SU-DHL-6 (cell line): Measurements from ENCODE around the gene RANBP1.

Experiments used
- CTCF ChIP-seq: fragments of 200-600 bp; sonication (generic); IDR thresholded peaks from one replicate; pipeline ENCODE4 v1.5.1; 2017; ENCODE audit warnings: antibody characterized with exemption, mild to moderate bottlenecking, low read length, moderate library complexity; ENCODE audit not compliant: insufficient read depth, poor library complexity, severe bottlenecking
- EZH2phosphoT487 ChIP-seq: fragments of 200-600 bp; sonication (generic), shearing (Covaris generic); conservative IDR thresholded peaks from 2 replicates; pipeline ENCODE4 v1.6.1; 2018; ENCODE audit warnings: mild to moderate bottlenecking, antibody characterized with exemption, low read length, moderate library complexity, mixed read lengths

- TF ChIP-seq CTCF (no peak), EZH2phosphoT487 (no peak)
Measured at GRCh38 chr22:20151276-20151588, 35.3 kb downstream of the RANBP1 start.
